ENCODE measurements around the gene ASB10. TPM values are rescaled to one million over a fixed set of nuclear protein-coding genes. Genes with fewer than 3 reads are reported as not detected.

The ASB10 gene
- total and polyA plus RNA-seq, 2 of the 4 experiments (the other 2 are of a cell fraction), result not detected

- dilution Hi-C loops (cut with HindIII; ENCODE audit: low sequenced_read_pairs, unreplicated experiment), result no loop called here
- Histone ChIP-seq H2AFZ (replicated peaks; ENCODE audit: low read length, poor library complexity) (no peak overlapping the region), H3K9me1 (ENCODE audit: insufficient read depth, low read length) (peaks cover 8% of the 10 kb centered on the region), H4K91ac (ENCODE audit: insufficient read depth, low read depth, low read length) (no peak overlapping the region), H3K4me2 (ENCODE audit: low read depth, low read length) (no peak overlapping the region), H3K4ac (ENCODE audit: low read depth, low read length) (no peak overlapping the region), H3K27me3 (ENCODE audit: control insufficient read depth, insufficient read depth, low read length) (no peaks in the 10 kb centered on the region), H2BK20ac (ENCODE audit: low read depth, low read length) (no peak overlapping the region), H3K36me3 (ENCODE audit: control insufficient read depth, insufficient read depth, low read length) (peaks cover 9% of the 10 kb centered on the region), H4K8ac (ENCODE audit: low read depth in 2 of 2, low read length in 2 of 2) (no peak overlapping the region), H3K4me3 (ENCODE audit: insufficient read depth, low read depth, low read length) (no peak overlapping the region), H2BK5ac (ENCODE audit: low read depth, low read length, poor library complexity, severe bottlenecking) (no peak overlapping the region), H2BK15ac (ENCODE audit: low read depth, low read length) (no peak overlapping the region), H4K20me1 (ENCODE audit: insufficient read depth, low read length) (peaks cover 15% of the 10 kb centered on the region), H3K9me3 (ENCODE audit: control insufficient read depth, insufficient read depth, low read length) (no peaks in the 10 kb centered on the region), H3K9ac (ENCODE audit: low read depth, low read length) (no peak overlapping the region), H3K79me1 (ENCODE audit: low read depth in 1 of 2, low read length in 2 of 2) (peaks cover 15 to 45% of the 10 kb centered on the region in 2 experiments), H2AK9ac (replicated peaks; ENCODE audit: low read depth, low read length, poor library complexity) (no peak overlapping the region), H3K27ac (ENCODE audit: insufficient read depth, low read length) (no peak overlapping the region), H3K23ac (ENCODE audit: low read depth, low read length) (no peak overlapping the region), H3K18ac (ENCODE audit: low read depth, low read length) (no peak overlapping the region), H3K4me1 (ENCODE audit: control insufficient read depth, insufficient read depth, low read length) (peaks cover 18% of the 10 kb centered on the region), H2BK120ac (ENCODE audit: low read depth, low read length) (no peak overlapping the region), H3K14ac (replicated peaks; ENCODE audit: low read depth, low read length) (no peak overlapping the region), H4K5ac (ENCODE audit: low read depth, low read length) (no peak overlapping the region), H3K56ac (ENCODE audit: extremely low read depth, insufficient read depth, low read length) (no peak overlapping the region), H2AK5ac (ENCODE audit: low read depth, low read length) (no peak overlapping the region)
- ATAC-seq (ENCODE audit: low read depth) (no peak), DNase-seq (no peak)
- ChIA-PET POLR2A (ENCODE audit: unreplicated experiment) (interaction anchor here (0.6 kb wide), 1 partner anchor 14 kb away, joined by 3 read pairs; no protein-coding TSS in a partner anchor), CTCF (interaction anchor here (0.6 kb wide), 1 partner anchor 149 kb away, joined by 3 read pairs; the partner anchor contains the start of gene FASTK)
- in situ Hi-C loops (cut with MboI; ENCODE audit: low sequenced_read_pairs), result no loop called here
- TF ChIP-seq RAD21 (IDR thresholded peaks at IDR 0.05; ENCODE audit: low read length) (no peak), BHLHE40 (IDR thresholded peaks at IDR 0.05; ENCODE audit: low read depth, low read length) (no peak), RFX5 (IDR thresholded peaks at IDR 0.05; ENCODE audit: low read depth, low read length) (no peak), SMC3 (IDR thresholded peaks at IDR 0.05; ENCODE audit: low read depth, low read length) (no peak), RCOR1 (IDR thresholded peaks at IDR 0.05; ENCODE audit: insufficient replicate concordance, low read length) (no peak)
- intact Hi-C loops (cut with micrococcal nuclease), result no loop called here
- no TSS peak for BruUV-seq (replicated peaks)
- 80% methylated on average over 5 of the region's 10 CpGs; no CpG with 5 or more reads in 1 of the 2 experiments for WGBS, 2 experiments (ENCODE audit: extremely low coverage in 2 of 2, insufficient read length in 1 of 2)
Measured at GRCh38 chr7:151229249-151229648, 42.2 kb upstream of the ASB10 start.

Measured in IMR-90 (cell line).